GM03348 (cell line): ENCODE data around the gene GADL1.

Experiments
- DNase-seq: peaks from one replicate; pipeline ENCODE4 v3.0.0; 2012; ENCODE audit warnings: low spot score

The GADL1 gene

DNA sequence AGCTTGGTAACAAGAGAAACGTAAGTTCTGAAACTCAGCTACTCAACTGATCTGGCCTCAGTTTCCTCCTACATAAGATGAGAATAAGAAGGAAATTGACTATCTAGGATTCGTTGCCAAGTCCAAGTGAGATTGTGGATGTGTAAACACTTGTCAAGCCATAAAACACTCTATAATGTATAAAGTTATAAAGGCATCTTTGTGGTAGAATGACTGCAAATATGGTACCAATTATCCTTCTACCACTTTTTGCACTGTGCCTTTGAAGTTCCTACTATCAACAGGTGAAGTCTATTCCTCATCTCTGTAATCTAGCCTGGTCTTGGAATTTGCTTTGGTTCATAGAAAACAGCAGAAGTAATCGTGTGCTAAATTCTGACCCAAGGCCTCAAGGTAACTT, 138.2 kb downstream of the GADL1 start:
- DNase-seq: no peak

- DNase-seq: peak; percentile 12
These were observed 140.0 kb downstream of the GADL1 start for GRCh38 chr3:30754426-30754825.

DNA sequence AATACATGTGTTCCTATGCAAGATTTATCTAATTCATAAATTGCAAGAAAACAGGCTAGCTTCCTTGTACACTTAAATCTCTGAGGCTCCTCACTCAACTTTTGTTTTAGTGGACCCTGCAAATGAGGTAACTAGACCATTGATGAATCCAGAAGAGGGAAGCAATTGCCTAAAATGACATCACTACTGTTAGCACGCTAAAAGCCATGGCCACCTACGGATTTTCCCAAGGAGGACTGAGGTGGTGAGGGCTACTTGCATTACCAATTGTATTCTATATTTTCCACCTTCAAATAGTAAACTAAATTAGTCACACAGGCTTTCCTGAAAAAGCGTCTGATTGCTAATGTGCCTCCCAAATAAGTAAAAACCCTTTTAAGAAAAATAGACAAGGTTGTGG, 140.7 kb downstream of the GADL1 start:
- no peak for DNase-seq

DNA sequence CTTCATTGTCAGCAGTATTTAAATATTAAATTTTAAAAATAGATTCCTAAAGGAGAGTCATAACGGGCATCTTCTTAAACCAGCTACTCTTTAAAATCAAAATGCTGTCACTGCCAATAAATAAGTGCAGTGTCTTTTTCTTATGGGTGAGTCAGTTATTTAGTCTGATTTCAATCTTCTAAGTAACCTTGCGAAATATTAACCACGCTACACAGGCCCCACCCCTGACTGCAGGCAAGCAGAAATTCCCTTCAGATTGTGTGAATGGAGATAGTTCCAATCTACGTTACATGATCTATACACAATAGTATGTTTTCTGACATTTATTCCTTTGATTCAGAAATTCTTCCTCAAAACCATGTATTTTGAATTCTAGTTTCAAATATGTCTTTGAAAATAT, 141.5 kb downstream of the GADL1 start:
- peak; percentile 64 for DNase-seq

- DNase-seq: no peak
These were observed 142.0 kb downstream of the GADL1 start for GRCh38 chr3:30752491-30752890.

DNA sequence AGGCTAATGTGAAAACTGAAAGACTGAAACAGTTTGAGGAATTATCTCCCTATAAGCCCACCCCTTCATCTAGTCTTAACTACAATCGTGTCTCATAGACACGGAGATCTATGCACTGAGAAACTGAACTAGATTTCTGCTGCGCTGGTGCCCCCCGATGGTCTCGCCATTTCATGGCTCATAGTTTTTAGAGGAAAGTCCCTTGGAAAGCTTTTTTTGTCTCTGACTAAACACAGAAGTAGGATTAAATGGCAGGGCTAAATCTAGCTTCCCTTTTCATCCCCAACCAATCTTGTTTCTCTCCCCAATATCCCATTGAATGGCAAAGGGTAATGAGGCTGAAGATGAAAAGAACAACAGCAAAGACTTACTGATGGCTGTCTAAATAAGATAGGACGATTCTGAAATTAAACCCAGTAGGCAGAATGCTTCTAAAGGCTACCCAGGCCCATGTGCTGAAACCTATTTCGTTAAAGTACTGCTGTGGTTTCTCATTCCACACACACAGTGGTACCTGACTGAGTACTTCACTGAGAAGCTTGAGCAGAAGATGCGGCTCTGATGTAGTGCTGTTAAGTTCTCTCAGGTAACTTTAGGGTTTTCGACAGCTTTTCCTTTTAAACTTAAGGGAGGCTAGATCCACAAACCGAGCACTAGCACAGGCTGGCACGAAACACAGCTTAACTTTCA, 142.7 kb downstream of the GADL1 start:
- no peak for DNase-seq

DNA sequence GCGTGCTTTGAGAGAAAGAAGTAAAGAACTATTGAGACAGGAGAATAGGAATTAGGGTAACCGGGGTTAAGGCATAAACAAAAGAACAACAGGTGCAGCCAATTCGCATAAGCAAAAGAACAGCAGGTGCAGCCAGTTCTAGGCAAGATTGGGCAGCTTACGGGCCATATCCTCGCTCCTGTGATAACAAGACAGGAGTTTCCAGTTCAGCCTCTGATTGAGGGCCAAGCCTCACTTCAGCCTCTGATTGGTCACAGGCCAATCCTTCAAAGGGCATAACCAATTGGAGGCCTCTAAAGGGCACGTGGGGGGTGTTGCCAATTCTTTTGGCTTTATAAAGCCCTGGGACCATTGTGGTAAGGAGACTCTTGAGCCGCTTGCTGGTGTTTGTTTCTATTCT, 143.5 kb downstream of the GADL1 start:
- no peak for DNase-seq

DNA sequence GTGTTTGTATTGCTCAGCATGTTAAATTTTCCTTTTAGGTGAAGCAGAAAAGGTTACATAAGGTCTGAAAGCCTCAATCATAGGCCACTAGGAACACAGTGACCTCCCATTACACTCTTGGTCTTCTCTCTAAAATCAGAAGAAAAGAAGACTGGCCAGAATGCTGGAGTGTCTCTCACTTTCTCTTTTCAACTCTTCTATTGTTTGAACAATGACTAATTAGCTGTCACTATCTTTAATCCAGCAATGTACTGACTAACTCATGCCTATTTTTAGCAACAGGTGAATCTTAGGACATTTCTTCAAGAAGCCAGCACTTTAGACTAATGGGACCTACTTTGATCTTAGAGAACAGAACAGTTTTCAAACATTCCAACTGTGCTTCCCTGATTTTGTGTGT, 145.2 kb downstream of the GADL1 start:
- no peak for DNase-seq

DNA sequence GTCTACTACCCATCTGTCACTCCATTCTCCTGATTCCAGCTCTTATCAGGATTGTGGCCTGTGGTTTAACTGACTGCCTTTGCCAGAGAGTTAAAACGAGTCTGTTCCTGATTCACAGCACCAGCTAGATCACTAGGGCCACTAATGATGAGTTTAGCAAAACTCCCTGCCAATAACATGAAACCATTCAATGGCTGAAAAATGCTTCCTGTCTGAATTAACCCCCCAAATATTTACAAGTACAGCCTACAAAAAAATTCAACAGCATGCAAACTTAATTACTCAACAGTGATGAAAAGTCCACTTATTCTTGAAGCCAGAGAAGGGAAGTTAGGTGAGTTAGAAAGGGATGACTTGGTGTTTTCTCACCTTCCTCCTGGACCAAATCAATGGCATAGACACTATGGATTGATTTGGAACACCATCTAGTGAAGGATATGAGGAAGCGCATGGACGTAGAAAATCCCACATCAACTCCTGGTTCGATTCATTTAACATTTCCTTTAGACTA, 146.6 kb downstream of the GADL1 start:
- DNase-seq: peak; percentile 63

GRCh38 chr3:30743641-30744317, 150.7 kb downstream of the GADL1 start:
- DNase-seq: no peak

GRCh38 chr3:30742796-30743619, 151.5 kb downstream of the GADL1 start:
- DNase-seq: no peak

DNA sequence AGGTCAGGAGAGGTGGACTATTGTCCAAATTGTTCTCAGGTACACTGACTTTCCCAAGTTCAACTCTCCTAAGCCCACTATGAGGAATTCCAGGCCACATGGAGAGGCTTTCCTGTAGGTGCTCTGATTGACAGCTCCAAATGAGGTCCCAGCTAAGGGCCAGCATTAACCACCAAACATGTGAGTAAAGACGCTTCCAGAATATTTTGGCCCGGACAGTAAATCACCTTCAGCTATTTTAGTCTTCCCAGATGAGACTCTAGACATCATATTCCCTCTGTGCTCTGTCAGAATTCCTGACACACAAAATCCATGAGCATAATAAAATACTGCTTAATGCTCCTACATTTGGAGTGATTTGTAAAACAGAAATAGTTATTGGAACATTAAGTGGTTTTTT, 152.6 kb downstream of the GADL1 start:
- DNase-seq: no peak

GRCh38 chr3:30738605-30739004, 155.9 kb downstream of the GADL1 start:
- DNase-seq: no peak

GRCh38 chr3:30737743-30738499, 156.5 kb downstream of the GADL1 start:
- DNase-seq: no peak

GRCh38 chr3:30733696-30734095, 160.8 kb downstream of the GADL1 start:
- no peak for DNase-seq

DNA sequence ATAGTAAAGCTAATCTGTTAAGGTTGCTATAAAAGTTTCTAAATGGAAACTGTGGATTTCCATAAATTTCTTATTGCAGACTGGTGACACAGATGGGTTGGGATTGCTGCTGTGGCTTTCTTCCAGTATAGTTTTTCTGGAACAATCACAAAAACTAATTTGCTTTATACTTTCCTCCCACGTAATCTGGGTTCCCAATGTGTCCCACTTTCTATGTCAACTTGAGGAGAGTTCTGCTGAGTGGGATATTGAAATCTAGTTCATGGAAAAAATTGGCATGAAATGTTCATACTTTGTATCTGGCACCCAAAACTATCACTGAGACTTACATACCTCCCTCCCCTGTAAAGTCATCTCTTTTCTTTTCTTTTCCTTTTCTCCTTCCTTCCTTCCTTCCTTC, 161.3 kb downstream of the GADL1 start:
- DNase-seq: no peak

DNA sequence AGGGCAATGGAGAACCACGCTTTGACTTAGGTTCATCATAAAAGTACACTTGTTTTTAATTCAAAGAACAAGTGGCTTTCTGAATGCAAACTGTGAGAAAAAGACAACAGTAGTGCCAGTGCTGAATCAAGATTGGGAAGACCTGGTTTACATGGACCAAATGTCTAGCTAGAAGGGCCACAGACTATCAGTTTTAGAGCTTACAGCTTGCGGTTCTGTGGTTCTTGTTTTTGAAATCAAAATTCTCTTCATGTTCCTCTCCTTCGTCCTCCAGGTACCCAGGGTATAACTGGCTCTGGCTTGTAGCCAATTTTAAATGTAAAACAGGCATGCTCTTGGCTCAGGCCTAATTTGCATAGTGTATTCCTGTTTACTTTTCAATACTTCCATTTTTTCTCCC, 163.5 kb downstream of the GADL1 start:
- DNase-seq: no peak

GRCh38 chr3:30729936-30730335, 164.5 kb downstream of the GADL1 start:
- DNase-seq: no peak

DNA sequence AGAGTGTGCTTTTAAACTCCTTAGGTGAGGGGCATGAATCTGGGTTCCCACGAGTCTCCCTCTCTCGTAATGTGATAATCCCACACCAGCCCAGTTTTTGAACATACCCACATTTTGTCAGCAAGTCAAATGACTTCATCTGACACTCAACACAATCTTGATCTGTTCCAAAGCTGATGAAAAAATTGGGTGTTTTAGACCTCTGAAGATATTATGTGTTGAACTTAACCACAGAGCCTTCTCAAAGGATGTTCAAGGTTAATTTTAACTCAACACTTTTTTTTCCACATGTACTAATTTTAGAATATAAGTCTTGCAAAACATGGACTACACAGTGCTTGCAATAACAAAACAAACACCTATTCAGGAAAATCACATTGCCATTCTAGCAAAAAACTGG, 164.9 kb downstream of the GADL1 start:
- no peak for DNase-seq

DNA sequence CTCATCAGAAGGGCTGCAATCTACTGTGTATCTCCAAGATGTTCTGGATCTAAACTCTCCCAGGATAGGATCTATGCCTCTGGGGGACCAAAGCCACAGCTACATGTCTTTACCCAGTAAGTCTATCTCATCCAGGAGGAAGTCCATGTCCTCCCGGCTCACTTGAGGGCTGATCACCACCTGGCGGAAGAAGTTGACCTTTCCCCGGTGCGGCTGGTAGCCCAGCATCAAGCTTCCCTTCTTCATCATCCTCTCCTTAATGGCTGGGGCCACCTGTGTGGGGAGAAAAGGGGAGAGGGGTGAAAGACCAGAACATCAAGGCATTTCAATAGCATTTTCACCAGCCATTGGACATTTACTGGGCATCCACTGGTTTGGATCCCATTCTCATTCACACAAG, 166.3 kb downstream of the GADL1 start:
- no peak for DNase-seq

DNA sequence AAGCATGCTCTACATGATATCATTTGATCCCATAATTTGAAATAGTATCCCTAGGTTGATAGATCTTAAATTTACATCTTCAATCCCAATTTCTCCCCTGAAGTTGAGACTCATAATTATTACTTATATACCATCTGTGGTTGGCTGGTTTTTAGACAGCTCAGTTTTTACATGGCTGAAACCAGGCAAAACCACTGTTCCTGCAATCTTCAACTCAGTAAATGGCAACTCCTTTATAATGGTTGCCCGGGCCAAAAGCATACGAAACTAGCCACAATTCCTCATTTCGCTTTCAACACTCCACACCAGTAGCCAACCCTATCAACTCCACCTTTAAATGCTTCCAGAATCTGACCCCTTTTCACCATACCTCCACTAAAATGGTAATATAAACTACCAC, 169.6 kb downstream of the GADL1 start:
- no peak for DNase-seq

DNA sequence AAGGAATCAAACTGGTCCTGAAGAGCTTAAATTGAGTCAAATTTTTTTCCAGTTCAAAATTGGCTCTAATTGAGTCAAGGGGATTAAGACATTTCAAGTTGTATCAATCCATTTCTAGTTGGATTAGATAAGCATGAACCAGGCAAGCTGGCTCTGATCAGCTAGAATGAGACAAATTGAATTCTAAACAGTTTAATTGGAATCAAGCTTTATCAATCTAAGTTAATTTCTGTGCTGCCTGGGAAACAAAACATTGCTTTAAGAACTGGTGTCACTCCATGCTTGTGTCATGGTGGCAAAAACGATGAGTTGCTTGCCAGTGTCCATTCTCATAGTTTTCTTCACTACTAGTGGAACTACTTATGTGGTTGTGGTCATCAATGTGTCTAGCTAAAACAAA, 171.2 kb downstream of the GADL1 start:
- DNase-seq: no peak
